ENCODE results near the gene PSMD7.

The PSMD7 gene

DNA sequence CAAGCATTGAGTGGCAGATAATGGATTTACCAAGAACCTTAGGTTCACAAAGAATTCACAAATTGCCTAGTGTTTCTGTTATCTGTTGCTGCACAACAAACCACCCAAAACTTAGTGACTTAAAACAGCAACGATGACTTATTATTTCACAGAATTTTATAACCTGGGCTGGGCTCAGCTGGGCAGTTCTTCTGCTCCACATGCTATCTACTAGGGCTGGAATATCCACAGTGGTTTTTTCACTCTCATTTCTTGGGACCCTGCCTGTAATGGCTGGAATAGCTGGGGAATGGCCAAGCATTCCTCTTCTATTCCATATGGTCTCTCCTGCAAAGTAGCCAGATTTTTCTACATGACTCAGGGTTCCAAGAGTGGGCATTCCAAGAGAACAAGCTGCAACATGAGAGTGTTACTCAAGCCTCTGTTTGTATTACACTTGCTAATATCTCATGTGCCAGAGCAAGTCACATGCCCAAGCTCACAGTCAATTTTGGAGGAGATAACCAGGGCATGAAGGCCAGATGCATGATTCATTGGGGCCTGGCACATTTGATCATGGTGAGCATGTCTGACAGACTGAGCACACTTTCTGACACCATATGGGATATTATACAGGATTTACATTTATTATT is 4.9 kb upstream of the PSMD7 start:
- H3K27ac ChIP-seq: no peak overlapping the region
- TF ChIP-seq ZFX (IDR thresholded peaks at IDR 0.05) (no peak), CTCF (conservative IDR thresholded peaks at IDR 0.05) (no peak)

DNA sequence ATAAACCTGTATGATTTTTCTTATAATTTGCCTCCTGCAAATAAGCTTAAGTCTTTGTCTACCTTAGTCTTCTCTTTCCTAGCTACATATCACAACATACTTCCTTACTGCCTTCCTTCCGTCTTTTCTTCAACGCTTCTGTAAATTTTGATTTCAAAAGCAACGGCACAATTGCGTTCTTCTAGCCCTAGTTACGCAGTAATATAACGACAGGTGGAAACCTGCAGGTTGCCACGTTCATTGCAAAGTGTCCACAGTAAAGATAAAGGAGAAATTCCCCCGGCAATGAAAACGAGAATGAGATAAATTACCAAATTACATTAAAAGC is 546 bp upstream of the PSMD7 start:
- no peak for TF ChIP-seq CTCF (conservative IDR thresholded peaks at IDR 0.05)
- no peak for TF ChIP-seq ZFX (IDR thresholded peaks at IDR 0.05)
- peak overlapping the region; percentile 99 for H3K27ac ChIP-seq

- TF ChIP-seq ZFX (IDR thresholded peaks at IDR 0.05) (no peak; the same call in 1 of the 2 replicates), CTCF (conservative IDR thresholded peaks at IDR 0.05) (no peak)
- peak overlapping the region; percentile 99 for H3K27ac ChIP-seq
Measured at GRCh38 chr16:74297145-74297665, 591 bp downstream of the PSMD7 start.

DNA sequence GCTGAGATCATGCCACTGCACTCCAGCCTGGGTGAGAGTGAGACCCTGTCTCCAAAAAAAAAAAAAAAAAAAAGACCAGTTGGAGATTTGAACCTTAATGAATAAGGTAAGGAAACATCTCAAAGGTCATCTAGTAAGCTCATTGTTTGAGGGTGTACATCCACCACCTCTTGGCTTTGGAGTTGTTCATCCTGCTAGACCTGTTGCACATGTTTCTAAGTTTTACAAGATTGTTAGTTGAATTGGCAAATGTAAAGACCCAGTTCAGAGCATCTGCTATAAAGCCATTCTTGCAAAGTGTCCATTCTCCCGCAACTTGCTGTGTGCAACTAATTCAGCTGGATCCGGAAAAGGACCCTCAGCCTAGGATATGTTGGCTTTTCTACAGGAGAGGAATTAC is 1.5 kb downstream of the PSMD7 start:
- peak overlapping the region; percentile 99 for H3K27ac ChIP-seq
- TF ChIP-seq CTCF (conservative IDR thresholded peaks at IDR 0.05) (no peak), ZFX (IDR thresholded peaks at IDR 0.05) (no peak)

DNA sequence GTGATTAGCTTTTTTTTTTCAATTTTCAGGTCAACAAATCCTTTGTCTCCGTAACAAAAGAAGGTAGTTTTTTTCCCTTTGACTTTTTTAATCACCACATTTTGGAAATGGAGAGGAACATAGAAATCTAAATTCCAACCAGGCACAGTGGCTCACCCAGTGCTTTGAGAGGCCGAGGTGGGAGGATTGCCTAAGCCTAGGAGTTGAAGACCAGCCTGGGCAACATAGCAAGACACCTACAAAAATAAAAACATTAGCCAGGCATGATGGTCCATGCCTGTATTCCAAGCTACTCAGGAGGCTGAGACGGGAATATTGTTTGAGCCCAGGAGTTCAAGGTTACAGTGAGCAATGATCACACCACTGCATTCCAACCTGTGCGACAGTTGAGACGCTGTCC is 5.7 kb downstream of the PSMD7 start:
- H3K27ac ChIP-seq: no peak overlapping the region
- TF ChIP-seq ZFX (IDR thresholded peaks at IDR 0.05) (no peak), CTCF (conservative IDR thresholded peaks at IDR 0.05) (no peak)

DNA sequence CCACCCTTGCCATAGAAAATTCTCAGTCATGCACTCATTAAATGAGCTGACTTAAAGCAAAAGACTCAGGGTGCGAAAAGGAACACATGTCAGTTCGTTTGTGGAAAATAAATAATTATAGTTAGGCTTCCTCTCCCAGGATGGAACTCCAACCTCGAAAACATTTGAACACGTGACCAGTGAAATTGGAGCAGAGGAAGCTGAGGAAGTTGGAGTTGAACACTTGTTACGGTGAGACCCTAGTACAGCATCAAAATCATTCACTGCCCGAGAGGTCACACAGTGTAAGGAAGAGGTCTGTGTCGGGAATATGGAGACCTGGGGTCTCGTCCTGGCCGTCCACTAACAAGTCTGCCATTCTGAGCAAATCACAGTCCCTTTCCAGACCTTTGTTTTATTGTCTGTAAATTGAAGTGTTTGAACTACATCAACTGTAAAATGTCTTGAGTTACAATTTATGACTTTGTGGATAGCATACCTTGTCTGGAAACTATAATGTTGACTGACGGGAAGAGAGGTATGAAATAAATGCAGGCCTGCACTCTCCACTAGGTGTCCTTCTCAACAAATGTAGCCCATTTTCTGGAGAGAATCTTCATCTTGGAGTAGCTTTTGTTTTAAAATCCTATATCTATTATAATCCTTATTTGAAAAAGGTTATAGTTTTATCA is 7.7 kb downstream of the PSMD7 start:
- TF ChIP-seq CTCF (conservative IDR thresholded peaks at IDR 0.05) (peak; percentile 52), ZFX (IDR thresholded peaks at IDR 0.05) (no peak)
- H3K27ac ChIP-seq: no peak overlapping the region

DNA sequence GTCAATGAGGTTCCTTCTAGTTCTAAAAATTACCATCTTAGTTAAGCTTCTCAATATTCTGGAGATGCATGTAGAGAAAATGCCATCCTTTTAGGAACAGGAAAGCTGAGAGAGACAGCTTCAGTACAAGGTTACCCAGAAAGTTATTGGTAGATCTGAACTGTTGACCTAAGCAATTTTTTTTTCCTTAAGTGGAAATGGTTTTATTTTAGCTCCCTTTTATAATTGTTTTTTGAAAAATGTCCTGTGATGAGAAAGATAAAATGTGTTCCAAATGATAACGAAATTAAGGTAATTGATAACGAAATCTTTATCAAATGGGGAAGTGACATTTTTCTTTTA is 8.2 kb downstream of the PSMD7 start:
- TF ChIP-seq CTCF (conservative IDR thresholded peaks at IDR 0.05) (peak; percentile 28), ZFX (IDR thresholded peaks at IDR 0.05) (no peak)

More for the DNA sequence above, 8.2 kb downstream of the PSMD7 start:
- no peak overlapping the region for H3K27ac ChIP-seq
